HG02763 (cell line): Measurements from ENCODE around the gene CARNS1.
"Not testable (repeated sequence)": the region's sequence is repeated elsewhere in the genome, so short reads cannot be mapped to it uniquely, and the experiment has no call there.

Source experiments
- ATAC-seq: cut with Tn5 transposase; IDR thresholded peaks from one replicate; pipeline ENCODE4 v1.9.1; 2021; ENCODE audit warnings: mild to moderate bottlenecking, moderate library complexity; ENCODE audit not compliant: unreplicated experiment

Gene CARNS1

GRCh38 chr11:67463186-67463585 is 47.7 kb downstream of the CARNS1 start:
- no peak for ATAC-seq

GRCh38 chr11:67463680-67464410 is 48.4 kb downstream of the CARNS1 start:
- no peak for ATAC-seq

- ATAC-seq = peak; percentile 43
Measured at GRCh38 chr11:67464411-67465188, 49.1 kb downstream of the CARNS1 start.

GRCh38 chr11:67465189-67465510 is 49.7 kb downstream of the CARNS1 start:
- ATAC-seq = no peak

- not testable (repeated sequence) for ATAC-seq
Measured at GRCh38 chr11:67465530-67465929, 50.1 kb downstream of the CARNS1 start.

- no peak for ATAC-seq
Measured at GRCh38 chr11:67466367-67466766, 50.9 kb downstream of the CARNS1 start.

GRCh38 chr11:67466962-67467771 is 51.7 kb downstream of the CARNS1 start:
- ATAC-seq = no peak

- no peak for ATAC-seq
Measured at GRCh38 chr11:67468056-67468455, 52.6 kb downstream of the CARNS1 start.

- ATAC-seq = peak; percentile 1
Measured at GRCh38 chr11:67468456-67468758, 52.9 kb downstream of the CARNS1 start.

- ATAC-seq = peak; percentile 65
Measured at GRCh38 chr11:67468759-67469507, 53.5 kb downstream of the CARNS1 start, which contains the start of gene TMEM134. TSS of gene TMEM134 (minus strand) at chr11:67469251. CDS start at chr11:67469192, 59 bp downstream.

GRCh38 chr11:67469508-67469811 is 54.0 kb downstream of the CARNS1 start:
- ATAC-seq = no peak

- ATAC-seq = no peak
Measured at GRCh38 chr11:67470337-67471002, 55.0 kb downstream of the CARNS1 start.

- no peak for ATAC-seq
Measured at GRCh38 chr11:67472882-67473281, 57.4 kb downstream of the CARNS1 start.
